GM12878 (cell line): Measurements from ENCODE around the gene GRIK4. TPM values are rescaled to one million over a fixed set of nuclear protein-coding genes. Genes with fewer than 3 reads are reported as not detected.

Experiments used
- ASH2L ChIP-seq: fragments of 300-600, 200-600 bp; sonication (generic); IDR thresholded peaks from 2 replicates; pipeline ENCODE4 v1.6.1; 2017; ENCODE audit warnings: low read depth, mild to moderate bottlenecking, borderline replicate concordance
- CHD4 ChIP-seq: fragments of 200-600 bp; sonication (generic); IDR thresholded peaks from 2 replicates; pipeline ENCODE4 v1.6.1; 2016; ENCODE audit warnings: mild to moderate bottlenecking
- E2F8 ChIP-seq: fragments of 450-650 bp; IDR thresholded peaks from 2 replicates; pipeline ENCODE4 v1.6.1; 2018; ENCODE audit warnings: mild to moderate bottlenecking, low read depth, moderate library complexity; ENCODE audit not compliant: partially characterized antibody
- MYB ChIP-seq: fragments of 150-350 bp; IDR thresholded peaks from 2 replicates; pipeline ENCODE4 v1.6.1; 2014; ENCODE audit warnings: mild to moderate bottlenecking, low read depth, low read length, borderline replicate concordance
- PML ChIP-seq: IDR thresholded peaks from 2 replicates; pipeline ENCODE4 v1.6.1; 2012; ENCODE audit warnings: low read length, inconsistent platforms
- polyA plus RNA-seq, 11 experiments: library from polyadenylated mRNA; depleted of rRNA in 4 of 11; unstranded in 6 of 11; stranded (reverse) in 5 of 11; fragments of >200 nt; fragmentation: Nextera tagmentation in 4 of 11; fragmentation: Illumina TruSeq in 1 of 11; extraction: Ambion mirVana in 4 of 11; extraction: Trizol in 1 of 11; gene quantifications; 1 replicate in 1 of 11; 2 replicates in 10 of 11; pipeline versions ENCODE4 v1.2.1 to v1.2.3, GENCODE V29; 2011 to 2016; ENCODE audit warnings: inconsistent platforms in 2 of 11, missing spikeins in 2 of 11, low read depth in 1 of 11
- total RNA-seq, 4 experiments: library from RNA; depleted of rRNA in 3 of 4; stranded (reverse); fragments of >200 nt in 3 of 4; fragmentation: Illumina TruSeq in 1 of 4; extraction: Trizol in 1 of 4; gene quantifications; 2 replicates each; pipeline versions ENCODE4 v1.2.1 to v1.2.3, GENCODE V29; 2013 to 2021
- TF ChIP-seq, protein P1 (sequence below): fragments of 450-650 bp; formaldehyde crosslinking; IDR thresholded peaks from 2 replicates; pipeline ENCODE4 v1.5.0; 2022; ENCODE audit warnings: mild to moderate bottlenecking, missing genetic modification characterization
- TF ChIP-seq, protein P2 (sequence below): fragments of 450-650 bp; IDR thresholded peaks from 2 replicates; pipeline ENCODE4 v1.6.1; 2017; ENCODE audit warnings: mild to moderate bottlenecking, moderate library complexity
- TF ChIP-seq, protein P3 (sequence below): IDR thresholded peaks from 2 replicates; pipeline ENCODE4 v1.6.1; 2011; ENCODE audit warnings: low read depth, low read length, improper control_type of control experiment, borderline replicate concordance

The GRIK4 gene
- total and polyA plus RNA-seq, 10 of the 15 experiments (the other 5 are each of a cell fraction or from before 2014, with no cell fraction given): 0.33 to 3.6 (median 0.72) TPM

DNA sequence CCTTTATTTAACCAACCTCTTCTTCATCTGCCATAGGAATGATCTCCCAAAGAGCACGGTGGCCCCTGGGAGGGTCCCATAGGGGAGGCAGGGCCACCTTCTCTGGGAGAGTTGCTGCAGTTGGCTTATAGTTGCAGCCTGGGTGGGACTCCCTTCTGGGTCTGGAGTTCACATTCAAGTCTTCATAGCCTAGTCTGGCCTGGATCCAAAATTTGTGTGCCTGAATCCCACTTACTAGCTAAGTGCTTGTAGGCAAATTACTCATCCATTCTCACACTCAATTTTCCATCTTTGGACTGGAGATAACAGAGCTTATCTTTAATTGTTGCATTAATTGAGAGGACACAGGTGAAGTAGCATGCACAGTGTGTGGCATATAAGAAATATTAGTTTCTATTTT, 163.6 kb downstream of the GRIK4 start (continued):
- TF ChIP-seq E2F8: no peak
- TF ChIP-seq, protein P1, sequence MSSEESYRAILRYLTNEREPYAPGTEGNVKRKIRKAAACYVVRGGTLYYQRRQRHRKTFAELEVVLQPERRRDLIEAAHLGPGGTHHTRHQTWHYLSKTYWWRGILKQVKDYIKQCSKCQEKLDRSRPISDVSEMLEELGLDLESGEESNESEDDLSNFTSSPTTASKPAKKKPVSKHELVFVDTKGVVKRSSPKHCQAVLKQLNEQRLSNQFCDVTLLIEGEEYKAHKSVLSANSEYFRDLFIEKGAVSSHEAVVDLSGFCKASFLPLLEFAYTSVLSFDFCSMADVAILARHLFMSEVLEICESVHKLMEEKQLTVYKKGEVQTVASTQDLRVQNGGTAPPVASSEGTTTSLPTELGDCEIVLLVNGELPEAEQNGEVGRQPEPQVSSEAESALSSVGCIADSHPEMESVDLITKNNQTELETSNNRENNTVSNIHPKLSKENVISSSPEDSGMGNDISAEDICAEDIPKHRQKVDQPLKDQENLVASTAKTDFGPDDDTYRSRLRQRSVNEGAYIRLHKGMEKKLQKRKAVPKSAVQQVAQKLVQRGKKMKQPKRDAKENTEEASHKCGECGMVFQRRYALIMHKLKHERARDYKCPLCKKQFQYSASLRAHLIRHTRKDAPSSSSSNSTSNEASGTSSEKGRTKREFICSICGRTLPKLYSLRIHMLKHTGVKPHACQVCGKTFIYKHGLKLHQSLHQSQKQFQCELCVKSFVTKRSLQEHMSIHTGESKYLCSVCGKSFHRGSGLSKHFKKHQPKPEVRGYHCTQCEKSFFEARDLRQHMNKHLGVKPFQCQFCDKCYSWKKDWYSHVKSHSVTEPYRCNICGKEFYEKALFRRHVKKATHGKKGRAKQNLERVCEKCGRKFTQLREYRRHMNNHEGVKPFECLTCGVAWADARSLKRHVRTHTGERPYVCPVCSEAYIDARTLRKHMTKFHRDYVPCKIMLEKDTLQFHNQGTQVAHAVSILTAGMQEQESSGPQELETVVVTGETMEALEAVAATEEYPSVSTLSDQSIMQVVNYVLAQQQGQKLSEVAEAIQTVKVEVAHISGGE (CRISPR knock-in tag): no peak
- TF ChIP-seq MYB: no peak
- TF ChIP-seq PML: no peak
- no peak for TF ChIP-seq ASH2L
- TF ChIP-seq CHD4: no peak
- TF ChIP-seq, protein P2, sequence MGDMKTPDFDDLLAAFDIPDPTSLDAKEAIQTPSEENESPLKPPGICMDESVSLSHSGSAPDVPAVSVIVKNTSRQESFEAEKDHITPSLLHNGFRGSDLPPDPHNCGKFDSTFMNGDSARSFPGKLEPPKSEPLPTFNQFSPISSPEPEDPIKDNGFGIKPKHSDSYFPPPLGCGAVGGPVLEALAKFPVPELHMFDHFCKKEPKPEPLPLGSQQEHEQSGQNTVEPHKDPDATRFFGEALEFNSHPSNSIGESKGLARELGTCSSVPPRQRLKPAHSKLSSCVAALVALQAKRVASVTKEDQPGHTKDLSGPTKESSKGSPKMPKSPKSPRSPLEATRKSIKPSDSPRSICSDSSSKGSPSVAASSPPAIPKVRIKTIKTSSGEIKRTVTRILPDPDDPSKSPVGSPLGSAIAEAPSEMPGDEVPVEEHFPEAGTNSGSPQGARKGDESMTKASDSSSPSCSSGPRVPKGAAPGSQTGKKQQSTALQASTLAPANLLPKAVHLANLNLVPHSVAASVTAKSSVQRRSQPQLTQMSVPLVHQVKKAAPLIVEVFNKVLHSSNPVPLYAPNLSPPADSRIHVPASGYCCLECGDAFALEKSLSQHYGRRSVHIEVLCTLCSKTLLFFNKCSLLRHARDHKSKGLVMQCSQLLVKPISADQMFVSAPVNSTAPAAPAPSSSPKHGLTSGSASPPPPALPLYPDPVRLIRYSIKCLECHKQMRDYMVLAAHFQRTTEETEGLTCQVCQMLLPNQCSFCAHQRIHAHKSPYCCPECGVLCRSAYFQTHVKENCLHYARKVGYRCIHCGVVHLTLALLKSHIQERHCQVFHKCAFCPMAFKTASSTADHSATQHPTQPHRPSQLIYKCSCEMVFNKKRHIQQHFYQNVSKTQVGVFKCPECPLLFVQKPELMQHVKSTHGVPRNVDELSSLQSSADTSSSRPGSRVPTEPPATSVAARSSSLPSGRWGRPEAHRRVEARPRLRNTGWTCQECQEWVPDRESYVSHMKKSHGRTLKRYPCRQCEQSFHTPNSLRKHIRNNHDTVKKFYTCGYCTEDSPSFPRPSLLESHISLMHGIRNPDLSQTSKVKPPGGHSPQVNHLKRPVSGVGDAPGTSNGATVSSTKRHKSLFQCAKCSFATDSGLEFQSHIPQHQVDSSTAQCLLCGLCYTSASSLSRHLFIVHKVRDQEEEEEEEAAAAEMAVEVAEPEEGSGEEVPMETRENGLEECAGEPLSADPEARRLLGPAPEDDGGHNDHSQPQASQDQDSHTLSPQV: no peak
- TF ChIP-seq, protein P3, sequence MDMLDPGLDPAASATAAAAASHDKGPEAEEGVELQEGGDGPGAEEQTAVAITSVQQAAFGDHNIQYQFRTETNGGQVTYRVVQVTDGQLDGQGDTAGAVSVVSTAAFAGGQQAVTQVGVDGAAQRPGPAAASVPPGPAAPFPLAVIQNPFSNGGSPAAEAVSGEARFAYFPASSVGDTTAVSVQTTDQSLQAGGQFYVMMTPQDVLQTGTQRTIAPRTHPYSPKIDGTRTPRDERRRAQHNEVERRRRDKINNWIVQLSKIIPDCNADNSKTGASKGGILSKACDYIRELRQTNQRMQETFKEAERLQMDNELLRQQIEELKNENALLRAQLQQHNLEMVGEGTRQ: no peak
